NCI-H146 treated with DMSO at 0.1 percent for 48 hours (cell line): Measurements from ENCODE around the gene MGRN1.

Source experiments
- DNase-seq: peaks from one replicate; lab custom pipeline; 2025; ENCODE audit not compliant: unreplicated experiment; lab: John Stamatoyannopoulos, UW

Gene MGRN1

DNA sequence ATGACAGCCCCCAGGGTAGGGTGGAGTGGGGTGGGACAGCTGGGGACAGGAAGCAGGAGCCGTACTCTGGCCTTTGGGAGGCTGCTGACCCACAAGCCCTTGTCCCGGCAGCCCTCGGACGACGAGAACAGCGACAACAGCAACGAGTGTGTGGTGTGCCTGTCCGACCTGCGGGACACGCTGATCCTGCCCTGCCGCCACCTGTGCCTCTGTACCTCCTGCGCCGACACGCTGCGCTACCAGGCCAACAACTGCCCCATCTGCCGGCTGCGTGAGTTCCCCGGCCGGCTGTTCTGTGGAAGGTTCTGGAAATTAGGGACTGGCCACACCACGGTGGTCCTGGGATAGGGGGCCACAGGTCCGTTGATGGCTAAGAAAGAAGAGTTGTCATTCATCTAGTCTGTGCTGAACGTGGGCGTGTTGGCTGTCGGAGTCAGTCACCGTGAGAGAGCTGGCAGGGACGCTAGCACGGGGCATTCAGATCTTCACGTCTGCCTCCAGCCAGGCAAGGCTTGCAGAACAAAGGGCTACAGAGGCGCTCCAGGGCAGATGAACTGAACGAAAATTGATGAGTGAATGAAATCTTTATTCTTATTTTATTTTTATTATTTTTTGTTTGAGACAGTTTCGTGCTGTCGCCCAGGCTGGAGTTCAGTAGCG is 48.9 kb downstream of the MGRN1 start:
- DNase-seq, result no peak

- DNase-seq, result no peak
These were observed 50.4 kb downstream of the MGRN1 start for GRCh38 chr16:4674926-4675530.

DNA sequence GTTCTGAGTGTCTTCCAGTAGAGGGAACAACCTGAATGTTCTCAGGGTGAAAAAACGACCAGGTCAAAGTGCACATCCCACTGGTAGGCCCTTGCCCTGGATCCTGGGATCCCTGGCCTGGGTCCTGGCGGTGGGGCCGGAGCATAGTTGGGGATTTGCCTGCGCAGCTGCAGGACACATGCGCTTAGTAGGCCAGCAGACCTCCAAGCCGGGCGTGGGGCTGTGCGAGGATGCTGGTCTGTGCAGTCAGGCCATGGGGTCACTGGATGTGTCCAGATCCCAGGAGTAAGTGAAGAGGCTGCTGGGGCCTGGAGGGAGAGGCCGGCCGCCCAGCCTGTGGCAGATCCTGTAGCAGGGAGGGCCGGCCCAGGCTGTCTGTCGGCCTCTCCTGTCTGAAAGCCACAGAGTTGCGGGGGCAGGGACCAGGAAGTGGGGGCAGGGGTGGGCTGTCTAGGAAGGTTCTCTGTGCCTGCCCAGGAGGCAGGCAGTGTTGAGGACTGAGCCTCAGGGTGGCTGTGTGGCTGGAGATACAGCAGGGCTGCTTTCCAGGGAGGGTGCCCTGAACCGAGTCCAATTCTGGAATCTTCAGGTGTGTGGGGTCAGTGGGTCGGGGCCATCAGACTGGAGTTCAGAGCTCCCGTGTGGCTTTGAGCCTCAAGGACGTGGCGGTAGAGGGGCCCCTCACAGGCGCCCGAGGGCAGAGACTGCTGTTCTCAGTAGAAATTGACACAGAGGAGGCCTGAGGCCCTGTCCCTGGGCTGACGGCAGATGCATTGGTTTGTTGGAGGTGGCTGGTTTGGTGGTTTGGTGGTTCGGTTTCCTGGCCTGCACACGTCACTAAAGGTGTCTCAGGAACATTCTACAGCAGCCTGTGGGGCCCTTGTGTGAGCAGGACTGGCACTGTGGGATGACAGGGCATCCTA is 51.5 kb downstream of the MGRN1 start:
- no peak for DNase-seq

DNA sequence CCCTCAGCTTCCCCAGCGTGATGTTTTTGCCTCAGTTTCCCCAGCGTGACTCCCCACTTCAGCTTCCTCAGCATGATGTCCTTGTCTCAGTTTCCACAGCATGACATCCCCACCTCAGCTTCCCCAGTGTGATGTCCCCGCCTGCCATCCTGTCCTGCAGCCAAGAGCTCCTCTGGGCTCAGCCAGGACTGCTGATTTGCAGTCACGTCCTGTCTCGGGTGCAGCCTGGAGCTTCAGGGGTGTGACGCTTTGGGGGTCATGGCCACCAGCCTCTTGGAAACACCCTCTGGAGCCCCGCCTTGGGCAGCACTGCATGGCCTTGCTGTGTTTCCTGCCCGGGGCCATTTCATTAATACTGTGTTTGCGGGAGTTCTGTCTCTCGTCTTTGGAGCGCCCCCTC is 52.2 kb downstream of the MGRN1 start:
- DNase-seq, result no peak

DNA sequence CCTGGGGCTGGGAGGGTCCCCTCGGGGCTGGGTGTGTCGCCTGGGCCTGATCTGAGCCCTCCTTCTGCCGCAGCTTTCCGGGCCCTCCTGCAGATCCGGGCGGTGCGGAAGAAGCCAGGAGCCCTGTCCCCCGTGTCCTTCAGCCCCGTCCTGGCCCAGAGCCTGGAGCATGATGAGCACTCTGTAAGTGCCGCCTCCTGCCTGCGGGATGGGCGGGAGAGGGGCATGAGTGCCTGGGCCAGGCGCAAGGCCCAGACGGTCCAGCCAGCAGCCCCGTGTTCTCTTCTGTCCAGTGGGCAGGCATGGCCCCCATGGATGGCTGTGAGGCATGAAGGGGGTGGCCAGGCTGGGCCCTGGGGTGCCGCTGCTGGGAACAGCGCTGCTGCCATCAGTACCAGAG is 52.8 kb downstream of the MGRN1 start:
- DNase-seq, result no peak

GRCh38 chr16:4677994-4678393 is 53.4 kb downstream of the MGRN1 start:
- DNase-seq, result no peak

GRCh38 chr16:4678596-4678995 is 54.0 kb downstream of the MGRN1 start:
- DNase-seq, result no peak

GRCh38 chr16:4679156-4679849 is 54.7 kb downstream of the MGRN1 start:
- DNase-seq, result no peak

DNA sequence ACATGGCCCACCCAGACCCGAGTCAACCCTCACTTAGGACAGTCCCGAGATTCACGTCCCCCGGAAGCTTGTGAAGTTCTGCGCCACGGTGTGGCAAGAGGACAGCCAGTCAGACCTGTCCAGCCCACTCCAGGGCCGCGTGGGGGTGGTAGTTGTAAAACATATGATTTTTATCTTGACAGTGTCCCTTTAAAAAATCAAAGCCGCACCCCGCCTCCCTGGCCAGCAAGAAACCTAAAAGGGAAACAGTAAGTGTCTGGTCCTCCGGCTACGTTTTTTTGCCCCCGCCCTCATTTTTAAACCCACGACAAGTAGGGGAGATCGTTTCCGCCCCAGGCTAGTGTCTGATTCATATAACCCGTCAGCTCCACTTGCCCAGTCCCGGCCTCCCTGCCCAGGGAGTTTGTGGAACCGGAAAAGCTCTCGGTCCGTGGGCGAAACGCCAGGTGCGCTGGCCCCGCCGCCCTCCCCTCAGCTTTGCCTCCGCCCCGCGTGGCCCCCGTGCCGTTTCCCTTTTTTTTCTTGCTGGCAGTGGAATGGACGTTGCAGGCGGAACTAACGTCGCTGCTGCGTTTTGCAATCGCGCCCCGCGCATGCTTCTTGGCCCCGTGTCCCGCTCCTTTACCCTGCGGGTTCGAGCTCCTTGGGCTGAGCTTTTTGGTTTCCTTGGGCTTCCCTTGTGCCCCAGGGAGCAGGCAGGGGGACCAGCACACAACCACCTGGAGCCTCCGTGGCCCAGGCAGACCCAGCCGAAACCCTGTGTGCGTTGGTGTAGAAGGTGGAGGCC is 55.4 kb downstream of the MGRN1 start:
- DNase-seq, result no peak

GRCh38 chr16:4680673-4681470 is 56.2 kb downstream of the MGRN1 start:
- no peak for DNase-seq

DNA sequence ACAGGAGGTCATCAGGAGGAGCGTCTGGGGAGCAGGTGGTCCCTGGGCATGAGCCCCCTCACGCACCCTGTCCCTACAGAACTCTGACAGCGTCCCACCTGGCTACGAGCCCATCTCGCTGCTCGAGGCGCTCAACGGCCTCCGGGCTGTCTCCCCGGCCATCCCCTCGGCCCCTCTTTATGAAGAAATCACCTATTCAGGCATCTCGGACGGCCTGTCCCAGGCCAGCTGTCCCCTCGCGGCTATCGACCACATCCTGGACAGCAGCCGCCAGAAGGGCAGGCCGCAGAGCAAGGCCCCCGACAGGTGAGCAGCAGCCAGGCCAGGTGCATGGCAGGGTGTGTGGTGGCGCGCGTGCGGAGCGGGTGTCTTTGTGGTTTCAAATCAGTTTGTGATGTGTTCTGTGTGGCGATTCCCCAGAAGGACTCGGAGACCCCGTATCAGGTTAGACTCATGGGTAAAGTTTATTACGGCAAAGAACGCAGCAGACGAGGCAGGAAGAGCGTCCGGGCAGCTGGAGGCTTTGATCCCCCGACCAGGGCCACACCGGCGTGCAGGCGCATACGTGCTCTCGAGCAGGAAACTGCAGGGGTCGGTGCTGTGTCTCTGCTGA is 57.0 kb downstream of the MGRN1 start:
- DNase-seq, result no peak

GRCh38 chr16:4682084-4682591 is 57.5 kb downstream of the MGRN1 start:
- no peak for DNase-seq

- DNase-seq, result no peak
These were observed 58.1 kb downstream of the MGRN1 start for GRCh38 chr16:4682616-4683254.

- no peak for DNase-seq
These were observed 58.8 kb downstream of the MGRN1 start for GRCh38 chr16:4683255-4684057.

GRCh38 chr16:4684058-4684715 is 59.6 kb downstream of the MGRN1 start:
- DNase-seq, result no peak

- DNase-seq, result no peak
These were observed 60.1 kb downstream of the MGRN1 start for GRCh38 chr16:4684763-4685162.

DNA sequence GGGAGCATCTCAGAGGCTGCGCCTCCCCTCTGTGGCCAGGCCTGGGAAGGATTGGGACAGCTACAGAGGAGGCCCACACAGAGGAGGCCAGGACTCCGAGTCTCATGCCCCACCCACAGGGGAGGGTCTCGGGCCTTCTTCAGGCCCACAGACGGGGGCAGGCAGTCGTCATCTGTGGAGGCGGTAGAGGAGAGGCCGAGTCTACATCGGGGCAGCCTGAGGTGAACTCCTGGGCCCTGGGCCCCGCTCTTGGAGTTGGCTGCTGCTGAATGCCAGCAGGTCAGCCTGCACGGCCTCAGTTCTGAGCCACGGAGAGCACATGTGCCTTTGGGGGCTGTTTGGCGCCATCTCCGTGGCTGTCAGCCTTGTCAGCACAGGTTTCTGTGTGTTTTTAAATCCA is 60.7 kb downstream of the MGRN1 start:
- DNase-seq, result no peak
